Raji (cell line): ENCODE results near the gene ZBTB17.

Experiments used
- POLR2A ChIP-seq: IDR thresholded peaks from 2 replicates; pipeline ENCODE4 v1.6.1; 2011; ENCODE audit warnings: low read depth, low read length, control low read depth; ENCODE audit not compliant: insufficient read depth

ZBTB17 gene

GRCh38 chr1:15975358-15975804, 520 bp downstream of the ZBTB17 start:
- TF ChIP-seq POLR2A, result peak; percentile 27; the same call in 1 of the 2 replicates

GRCh38 chr1:15974855-15975254, 1.0 kb downstream of the ZBTB17 start:
- no peak for TF ChIP-seq POLR2A

GRCh38 chr1:15973772-15974171, 2.1 kb downstream of the ZBTB17 start:
- no peak for TF ChIP-seq POLR2A

- no peak for TF ChIP-seq POLR2A
Observed at GRCh38 chr1:15972409-15972808, 3.5 kb downstream of the ZBTB17 start.

- no peak for TF ChIP-seq POLR2A
Observed at GRCh38 chr1:15970911-15971310, 5.0 kb downstream of the ZBTB17 start.

GRCh38 chr1:15969321-15969880, 6.5 kb downstream of the ZBTB17 start:
- no peak for TF ChIP-seq POLR2A

- TF ChIP-seq POLR2A, result no peak
Observed at GRCh38 chr1:15968172-15968571, 7.7 kb downstream of the ZBTB17 start.

GRCh38 chr1:15966956-15967344, 9.0 kb downstream of the ZBTB17 start:
- no peak for TF ChIP-seq POLR2A

GRCh38 chr1:15966081-15966955, 9.6 kb downstream of the ZBTB17 start:
- TF ChIP-seq POLR2A, result no peak

- TF ChIP-seq POLR2A, result no peak
Observed at GRCh38 chr1:15965228-15965767, 10.6 kb downstream of the ZBTB17 start.

GRCh38 chr1:15963968-15964648, 11.8 kb downstream of the ZBTB17 start:
- no peak for TF ChIP-seq POLR2A

- no peak for TF ChIP-seq POLR2A
Observed at GRCh38 chr1:15963363-15963967, 12.4 kb downstream of the ZBTB17 start.

- no peak for TF ChIP-seq POLR2A
Observed at GRCh38 chr1:15962671-15963362, 13.1 kb downstream of the ZBTB17 start.

GRCh38 chr1:15962176-15962575, 13.7 kb downstream of the ZBTB17 start:
- no peak for TF ChIP-seq POLR2A

GRCh38 chr1:15961492-15961891, 14.4 kb downstream of the ZBTB17 start:
- no peak for TF ChIP-seq POLR2A
